Kidney epithelial cell (primary cell): ENCODE results near the gene MMUT. TPM values are rescaled to one million over a fixed set of nuclear protein-coding genes. Genes with fewer than 3 reads are reported as not detected.

Experiments used
- DNase-seq: peaks from one replicate; pipeline ENCODE4 v3.0.0-alpha.2; 2010; ENCODE audit warnings: low read depth
- H3K27me3 ChIP-seq: 2 replicates; pipeline ENCODE4 v1.6.0; 2011; ENCODE audit warnings: low read length; ENCODE audit not compliant: control insufficient read depth, insufficient read depth
- H3K36me3 ChIP-seq: 2 replicates; pipeline ENCODE4 v1.5.1; 2011; ENCODE audit warnings: low read length; ENCODE audit not compliant: control insufficient read depth, insufficient read depth
- H3K4me3 ChIP-seq: 2 replicates; pipeline ENCODE4 v1.5.1; 2011; ENCODE audit warnings: low read depth, mild to moderate bottlenecking, control low read depth, low read length
- CTCF ChIP-seq: IDR thresholded peaks from 2 replicates; pipeline ENCODE4 v1.5.1; 2011; ENCODE audit warnings: mild to moderate bottlenecking, moderate library complexity, low read length, control low read depth, inconsistent platforms; ENCODE audit not compliant: insufficient read depth, poor library complexity, severe bottlenecking
- total RNA-seq: library from RNA; depleted of rRNA; stranded (reverse); fragments of >200 nt; gene quantifications from 2 replicates; pipeline ENCODE4 v1.2.3, GENCODE V29; 2015

MMUT gene
- 13.0 and 13.8 TPM in 2 replicates for total RNA-seq

DNA sequence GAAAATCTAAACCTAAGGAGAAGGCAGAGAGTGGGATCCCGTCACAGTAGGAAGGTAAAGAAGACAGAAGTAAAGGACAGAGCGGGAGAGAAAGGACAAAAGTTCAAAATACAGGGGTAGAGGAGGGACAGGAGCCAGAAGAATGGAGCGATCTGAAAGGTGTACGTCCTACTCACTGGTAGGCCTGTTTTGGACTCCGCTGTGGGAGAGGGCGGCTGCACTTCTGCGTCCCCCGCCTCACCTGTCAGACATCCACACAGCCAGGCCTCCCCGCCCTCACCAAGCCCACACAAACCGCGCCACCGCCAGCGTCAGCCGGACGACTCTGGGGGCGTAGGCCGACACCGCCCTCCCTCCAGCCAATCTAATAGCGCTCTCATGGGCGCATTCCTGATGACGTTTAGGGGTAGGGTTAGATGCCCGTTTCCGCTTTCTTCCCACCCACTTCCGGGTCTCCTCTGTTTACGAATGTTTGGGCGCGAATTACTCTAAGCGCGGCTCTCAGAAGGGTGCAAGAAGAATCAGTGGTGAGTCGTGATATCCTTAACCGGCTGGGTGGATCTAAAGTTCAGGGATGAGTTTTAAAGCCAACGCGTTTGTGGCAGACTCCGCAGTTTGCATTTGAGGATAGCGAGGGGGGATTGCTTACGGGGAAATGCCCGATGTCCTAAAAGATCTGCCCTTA lies at the start of gene MMUT, which contains the start of gene CENPQ:
TSS of gene MMUT (minus strand) at position 327 of the 685 bp plus-strand sequence. CDS start 3,787 bp downstream, outside the sequence.
TSS of gene CENPQ (plus strand) at position 444 of the 685 bp plus-strand sequence. CDS start 6,807 bp downstream, outside the sequence.
- peak; percentile 83 for DNase-seq
- no peaks in the 10 kb centered on the region for H3K27me3 ChIP-seq
- H3K36me3 ChIP-seq, result no peaks in the 10 kb centered on the region
- TF ChIP-seq CTCF, result no peak
- peak within 1 kb of the TSS; percentile 92 for H3K4me3 ChIP-seq

DNA sequence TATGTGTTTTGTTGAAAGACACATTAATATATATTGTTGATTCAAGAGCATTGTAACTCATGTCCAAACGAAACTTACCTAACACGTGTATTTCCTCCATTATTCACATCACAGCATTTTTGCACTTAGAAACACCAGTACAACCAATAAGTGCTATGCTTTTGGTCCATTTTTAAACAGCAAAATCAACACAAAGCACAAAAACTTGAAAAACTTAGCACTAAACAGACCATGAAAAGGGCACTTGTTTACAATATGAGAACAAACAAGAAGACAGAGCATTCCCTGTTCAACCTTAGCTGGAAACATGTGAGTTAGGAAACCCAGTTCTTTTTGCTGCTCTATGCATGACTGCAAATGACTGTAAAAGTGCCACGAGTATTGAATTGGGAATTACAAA lies 46.3 kb upstream of the MMUT start:
- Histone ChIP-seq H3K27me3 (no peaks in the 10 kb centered on the region), H3K4me3 (no peak overlapping the region), H3K36me3 (no peaks in the 10 kb centered on the region)
- TF ChIP-seq CTCF, result no peak
- no peak for DNase-seq

GRCh38 chr6:49506569-49507111 lies 43.6 kb upstream of the MMUT start:
- DNase-seq, result no peak
- Histone ChIP-seq H3K27me3 (no peaks in the 10 kb centered on the region), H3K36me3 (no peaks in the 10 kb centered on the region), H3K4me3 (no peak overlapping the region)
- no peak for TF ChIP-seq CTCF

- no peak for DNase-seq
- TF ChIP-seq CTCF, result no peak
- H3K36me3 ChIP-seq, result no peaks in the 10 kb centered on the region
- H3K27me3 ChIP-seq, result no peaks in the 10 kb centered on the region
- no peak overlapping the region for H3K4me3 ChIP-seq
Measured at GRCh38 chr6:49504666-49505065, 41.6 kb upstream of the MMUT start.

GRCh38 chr6:49499623-49500022 lies 36.6 kb upstream of the MMUT start, which contains the start of gene GLYATL3:
TSS of gene GLYATL3 (plus strand) at chr6:49499923. CDS start at chr6:49511991, 12,068 bp downstream.
- TF ChIP-seq CTCF, result no peak
- Histone ChIP-seq H3K4me3 (no peak within 1 kb of the TSS), H3K27me3 (no peaks in the 10 kb centered on the region), H3K36me3 (no peaks in the 10 kb centered on the region)
- DNase-seq, result no peak
